ENCODE measurements around the gene ZACN.

DNA sequence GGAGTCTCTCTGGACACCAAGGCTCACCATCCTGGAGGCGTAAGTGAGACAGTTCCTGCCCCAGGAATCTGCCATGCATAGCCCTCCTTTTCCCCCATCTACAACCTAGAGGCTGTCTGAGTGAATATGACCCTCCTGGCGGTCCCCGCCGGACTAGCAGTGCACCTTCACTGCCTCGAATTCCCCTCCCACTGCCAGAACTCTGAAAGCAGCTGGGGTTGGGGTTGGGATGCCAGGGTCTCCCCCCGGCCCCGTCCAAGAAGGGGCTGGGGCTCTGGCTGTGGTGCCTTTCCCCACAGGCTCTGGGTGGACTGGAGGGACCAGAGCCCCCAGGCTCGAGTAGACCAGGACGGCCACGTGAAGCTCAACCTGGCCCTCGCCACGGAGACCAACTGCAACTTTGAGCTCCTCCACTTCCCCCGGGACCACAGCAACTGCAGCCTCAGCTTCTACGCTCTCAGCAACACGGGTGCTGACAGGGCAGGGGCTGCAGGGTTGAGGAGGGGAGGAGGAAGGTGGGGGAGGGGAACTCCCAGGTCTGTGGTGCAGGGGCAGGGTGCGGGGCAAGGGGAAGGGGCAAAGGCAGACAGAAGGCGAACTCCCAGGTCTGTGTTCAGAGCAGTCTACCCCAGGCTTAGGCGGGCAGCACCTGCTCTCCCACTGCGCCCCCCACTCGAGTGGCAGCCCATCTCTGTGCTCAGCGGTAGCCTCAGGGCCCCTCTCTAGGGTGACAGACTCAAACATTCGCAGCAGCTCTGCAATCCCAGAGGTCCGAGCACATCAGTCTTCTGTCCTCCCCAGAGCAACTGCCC, 1.2 kb downstream of the ZACN start:
- no peak for TF ChIP-seq POLR2A (IDR thresholded peaks at IDR 0.05)
- TF ChIP-seq, protein P1, sequence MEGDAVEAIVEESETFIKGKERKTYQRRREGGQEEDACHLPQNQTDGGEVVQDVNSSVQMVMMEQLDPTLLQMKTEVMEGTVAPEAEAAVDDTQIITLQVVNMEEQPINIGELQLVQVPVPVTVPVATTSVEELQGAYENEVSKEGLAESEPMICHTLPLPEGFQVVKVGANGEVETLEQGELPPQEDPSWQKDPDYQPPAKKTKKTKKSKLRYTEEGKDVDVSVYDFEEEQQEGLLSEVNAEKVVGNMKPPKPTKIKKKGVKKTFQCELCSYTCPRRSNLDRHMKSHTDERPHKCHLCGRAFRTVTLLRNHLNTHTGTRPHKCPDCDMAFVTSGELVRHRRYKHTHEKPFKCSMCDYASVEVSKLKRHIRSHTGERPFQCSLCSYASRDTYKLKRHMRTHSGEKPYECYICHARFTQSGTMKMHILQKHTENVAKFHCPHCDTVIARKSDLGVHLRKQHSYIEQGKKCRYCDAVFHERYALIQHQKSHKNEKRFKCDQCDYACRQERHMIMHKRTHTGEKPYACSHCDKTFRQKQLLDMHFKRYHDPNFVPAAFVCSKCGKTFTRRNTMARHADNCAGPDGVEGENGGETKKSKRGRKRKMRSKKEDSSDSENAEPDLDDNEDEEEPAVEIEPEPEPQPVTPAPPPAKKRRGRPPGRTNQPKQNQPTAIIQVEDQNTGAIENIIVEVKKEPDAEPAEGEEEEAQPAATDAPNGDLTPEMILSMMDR (IDR thresholded peaks at IDR 0.05): no peak

All from ovary (tissue), 3 donors.